Sigmoid colon (tissue), 7 donors: ENCODE data around the gene SLC6A9. TPM values are rescaled to one million over a fixed set of nuclear protein-coding genes. Genes with fewer than 3 reads are reported as not detected.

Source experiments
- DNase-seq: peaks from one replicate; pipeline ENCODE4 v3.0.0-alpha.2; 2019
- H3K27ac ChIP-seq, 4 donors: fragments of 200-600 bp; sonication (generic); one replicate each; pipeline ENCODE4 v1.5.1; 2016 to 2019; ENCODE audit warnings: mild to moderate bottlenecking in 1 of 4
- H3K27me3 ChIP-seq, 3 donors: fragments of 200-600 bp; sonication (generic); one replicate each; pipeline ENCODE4 v1.5.1; 2019; ENCODE audit warnings: mild to moderate bottlenecking in 1 of 3
- H3K36me3 ChIP-seq, 4 donors: fragments of 200-600 bp; sonication (generic); one replicate each; pipeline ENCODE4 v1.5.1; 2016 to 2019
- H3K4me1 ChIP-seq, 4 donors: fragments of 200-600 bp; sonication (generic); one replicate each; pipeline ENCODE4 v1.5.1; 2017 to 2019
- H3K4me3 ChIP-seq, 4 donors: fragments of 200-600 bp; sonication (generic); one replicate each; pipeline ENCODE4 v1.5.1; 2017 to 2019; ENCODE audit warnings: mild to moderate bottlenecking in 2 of 4, moderate library complexity in 1 of 4
- H3K9me3 ChIP-seq, 4 donors: fragments of 200-600 bp in 3 of 4; sonication (generic) in 3 of 4; one replicate each; pipeline versions ENCODE4 v1.5.1 to v1.6.1; 2013 to 2019
- CTCF ChIP-seq, 4 experiments: fragments of 450-650 bp in 3 of 4; fragments of 200-600 bp in 1 of 4; IDR thresholded peaks; one replicate each; pipeline ENCODE4 v1.5.1; 2016 to 2019; ENCODE audit warnings: antibody characterized with exemption in 4 of 4, mild to moderate bottlenecking in 3 of 4, moderate library complexity in 2 of 4
- EP300 ChIP-seq, 4 donors: sonication (generic); formaldehyde crosslinking; IDR thresholded peaks; one replicate each; pipeline ENCODE4 v1.6.1; 2017; ENCODE audit warnings: antibody characterized with exemption in 4 of 4
- POLR2A ChIP-seq, 2 donors: fragments of 450-650 bp; IDR thresholded peaks; one replicate each; pipeline ENCODE4 v1.6.1; 2016; ENCODE audit warnings: antibody characterized with exemption in 2 of 2, mild to moderate bottlenecking in 2 of 2, moderate library complexity in 2 of 2
- POLR2AphosphoS5 ChIP-seq, 4 donors: sonication (generic); formaldehyde crosslinking; IDR thresholded peaks; one replicate each; pipeline ENCODE4 v1.6.1; 2017; ENCODE audit warnings: antibody characterized with exemption in 4 of 4
- WGBS, 2 donors: extraction: QIAGEN DNeasy Blood & Tissue Kit; methylation state at CpG; one replicate each; pipeline ENCODE4 v1.1.7; 2013; 5-methylcytosine and 5-hydroxymethylcytosine counted together
- intact Hi-C: fragments of 100-400 bp; cut with DNase I; formaldehyde crosslinking; loops from one replicate; pipeline ENCODE4 v1.15.1; 2023
- polyA plus RNA-seq, 3 donors: library from polyadenylated mRNA; stranded (reverse); fragments of 200-250 nt; gene quantifications; one replicate each; pipeline ENCODE4 v1.2.3, GENCODE V29; 2013
- total RNA-seq, 4 donors: library from RNA; depleted of rRNA; stranded (reverse); fragments of >200 nt; gene quantifications; one replicate each; pipeline ENCODE4 v1.1.0, GENCODE V29; 2016
- donor health status: healthy with polysubstance abuse.
- donor health status: Bipolar disorder and iron deficiency.
- donor health status: healthy.

The SLC6A9 gene
- total and polyA plus RNA-seq, 7 donors = 2.4 to 24.5 (median 5.9) TPM

- intact Hi-C loops = loop anchor here (10.0 kb wide), 1 partner anchor 499 kb away; the partner anchor contains the start of gene PTPRF
- Histone ChIP-seq H3K9me3 (no peaks in the 10 kb centered on the region), H3K27ac (peak overlapping the region; percentile 6 to 96 (median 91)), H3K4me3 (no peak overlapping the region), H3K4me1 (peaks cover 0 to 65% (median 57%) of the 10 kb centered on the region in 4 donors), H3K27me3 (no peaks in the 10 kb centered on the region), H3K36me3 (no peaks in the 10 kb centered on the region)
- WGBS, 2 donors = 80 to 87% methylated on average over 8 of the region's 8 CpGs
- no peak for TF ChIP-seq POLR2AphosphoS5 (IDR thresholded peaks at IDR 0.05)
- TF ChIP-seq CTCF (IDR thresholded peaks at IDR 0.05) = no peak
- no peak for TF ChIP-seq EP300 (IDR thresholded peaks at IDR 0.05)
- no peak for TF ChIP-seq POLR2A (IDR thresholded peaks at IDR 0.05)
- peak; percentile 59 for DNase-seq
Observed at GRCh38 chr1:44033756-44034155, 2.5 kb upstream of the SLC6A9 start.

GRCh38 chr1:44033041-44033575 is 1.8 kb upstream of the SLC6A9 start:
- no peaks in the 10 kb centered on the region for H3K27me3 ChIP-seq
- peaks cover 0 to 67% (median 58%) of the 10 kb centered on the region in 4 donors for H3K4me1 ChIP-seq
- H3K4me3 ChIP-seq = no peak overlapping the region
- intact Hi-C loops = loop anchor here (10.0 kb wide), 1 partner anchor 498 kb away; the partner anchor contains the start of gene PTPRF
- peak; percentile 30 for DNase-seq
- H3K36me3 ChIP-seq = no peaks in the 10 kb centered on the region
- TF ChIP-seq POLR2A (IDR thresholded peaks at IDR 0.05) = no peak
- TF ChIP-seq EP300 (IDR thresholded peaks at IDR 0.05) = no peak
- no peak for TF ChIP-seq POLR2AphosphoS5 (IDR thresholded peaks at IDR 0.05)
- TF ChIP-seq CTCF (IDR thresholded peaks at IDR 0.05) = no peak
- H3K9me3 ChIP-seq = no peaks in the 10 kb centered on the region
- WGBS, 2 donors = 83 to 90% methylated on average over 8 of the region's 8 CpGs
- H3K27ac ChIP-seq = peak overlapping the region in 3 of 4 donors; percentile 86 to 96 (median 96)

- Histone ChIP-seq H3K27me3 (no peaks in the 10 kb centered on the region), H3K36me3 (no peaks in the 10 kb centered on the region), H3K9me3 (no peaks in the 10 kb centered on the region), H3K4me3 (no peak overlapping the region), H3K4me1 (peaks cover 0 to 67% (median 58%) of the 10 kb centered on the region in 4 donors), H3K27ac (peak overlapping the region; percentile 86 to 96 (median 94))
- WGBS, 2 donors = 21 to 67% methylated on average over 6 of the region's 6 CpGs
- DNase-seq = peak; percentile 49
- intact Hi-C loops = loop anchor here (10.0 kb wide), 1 partner anchor 497 kb away; the partner anchor contains the start of gene PTPRF
- no peak for TF ChIP-seq POLR2AphosphoS5 (IDR thresholded peaks at IDR 0.05)
- no peak for TF ChIP-seq CTCF (IDR thresholded peaks at IDR 0.05)
- no peak for TF ChIP-seq POLR2A (IDR thresholded peaks at IDR 0.05)
- no peak for TF ChIP-seq EP300 (IDR thresholded peaks at IDR 0.05)
Observed at GRCh38 chr1:44032170-44032790, 1.0 kb upstream of the SLC6A9 start.

- H3K4me3 ChIP-seq = peak overlapping the region; percentile 71 to 88 (median 87)
- peaks cover 0 to 53% (median 44%) of the 10 kb centered on the region in 4 donors for H3K4me1 ChIP-seq
- TF ChIP-seq EP300 (IDR thresholded peaks at IDR 0.05) = no peak
- no peak for TF ChIP-seq CTCF (IDR thresholded peaks at IDR 0.05)
- peak in 1 of 2 donors; percentile 44 for TF ChIP-seq POLR2A (IDR thresholded peaks at IDR 0.05)
- no peak for TF ChIP-seq POLR2AphosphoS5 (IDR thresholded peaks at IDR 0.05)
- H3K27me3 ChIP-seq = no peaks in the 10 kb centered on the region
- no peaks in the 10 kb centered on the region for H3K9me3 ChIP-seq
- H3K36me3 ChIP-seq = no peaks in the 10 kb centered on the region
- intact Hi-C loops = loop anchor here (10.0 kb wide), 1 partner anchor 496 kb away; the partner anchor contains the start of gene PTPRF
- peak; percentile 77 for DNase-seq
- WGBS, 2 donors = 1% methylated on average over 66 of the region's 66 CpGs
- H3K27ac ChIP-seq = peak overlapping the region; percentile 86 to 96 (median 94)
Observed at GRCh38 chr1:44030605-44031251, 534 bp downstream of the SLC6A9 start.
